Osteoblast (primary cell): ENCODE data around the gene ADAMTS16. TPM values are rescaled to one million over a fixed set of nuclear protein-coding genes. Genes with fewer than 3 reads are reported as not detected.

Experiments
- DNase-seq: peaks from one replicate; pipeline ENCODE4 v3.0.0; 2011; ENCODE audit warnings: low spot score, mixed read lengths; ENCODE audit not compliant: insufficient read length; ENCODE audit errors: missing footprints
- H2AFZ ChIP-seq: 2 replicates; pipeline ENCODE4 v1.6.0; 2011; ENCODE audit warnings: mild to moderate bottlenecking, low read length
- H3K27ac ChIP-seq: 2 replicates; pipeline ENCODE4 v1.5.1; 2011; ENCODE audit warnings: mild to moderate bottlenecking, low read depth, low read length, moderate library complexity
- H3K27me3 ChIP-seq: 2 replicates; pipeline ENCODE4 v1.6.0; 2012; ENCODE audit warnings: mild to moderate bottlenecking, control low read depth, inconsistent platforms, low read length, moderate library complexity; ENCODE audit not compliant: insufficient read depth
- H3K36me3 ChIP-seq: 2 replicates; pipeline ENCODE4 v1.5.1; 2011; ENCODE audit warnings: mild to moderate bottlenecking, low read length, control low read depth, moderate library complexity; ENCODE audit not compliant: insufficient read depth
- H3K4me1 ChIP-seq: 2 replicates; pipeline ENCODE4 v1.5.1; 2011; ENCODE audit warnings: mild to moderate bottlenecking, low read length, control low read depth, moderate library complexity; ENCODE audit not compliant: insufficient read depth
- H3K4me2 ChIP-seq: 2 replicates; pipeline ENCODE4 v1.6.0; 2011; ENCODE audit warnings: mild to moderate bottlenecking, low read length; ENCODE audit not compliant: insufficient read depth
- H3K4me3 ChIP-seq: fragments of 200-600 bp; sonication (generic); 3 replicates; pipeline ENCODE4 v1.5.1; 2012; ENCODE audit warnings: mild to moderate bottlenecking, low read length, inconsistent platforms; ENCODE audit not compliant: insufficient read depth
- H3K79me2 ChIP-seq: 2 replicates; pipeline ENCODE4 v1.6.0; 2012; ENCODE audit warnings: mild to moderate bottlenecking, low read length, control low read depth, inconsistent platforms; ENCODE audit not compliant: insufficient read depth
- H3K9me3 ChIP-seq: 2 replicates; pipeline ENCODE4 v1.5.1; 2011; ENCODE audit warnings: low read depth, low read length, control low read depth
- H4K20me1 ChIP-seq: 2 replicates; pipeline ENCODE4 v1.6.0; 2012; ENCODE audit warnings: mild to moderate bottlenecking, low read length, control low read depth; ENCODE audit not compliant: insufficient read depth
- total RNA-seq: library from RNA; depleted of rRNA; stranded (reverse); fragments of >200 nt; gene quantifications from 2 replicates; pipeline ENCODE4 v1.2.3, GENCODE V29; 2012
- TF ChIP-seq, protein P1 (sequence below): IDR thresholded peaks from 2 replicates; pipeline ENCODE4 v1.5.1; 2011; ENCODE audit warnings: mild to moderate bottlenecking, low read depth, low read length, moderate library complexity; ENCODE audit errors: extremely low read depth

Gene ADAMTS16
- total RNA-seq, 1 donor = 1.4 TPM

DNA sequence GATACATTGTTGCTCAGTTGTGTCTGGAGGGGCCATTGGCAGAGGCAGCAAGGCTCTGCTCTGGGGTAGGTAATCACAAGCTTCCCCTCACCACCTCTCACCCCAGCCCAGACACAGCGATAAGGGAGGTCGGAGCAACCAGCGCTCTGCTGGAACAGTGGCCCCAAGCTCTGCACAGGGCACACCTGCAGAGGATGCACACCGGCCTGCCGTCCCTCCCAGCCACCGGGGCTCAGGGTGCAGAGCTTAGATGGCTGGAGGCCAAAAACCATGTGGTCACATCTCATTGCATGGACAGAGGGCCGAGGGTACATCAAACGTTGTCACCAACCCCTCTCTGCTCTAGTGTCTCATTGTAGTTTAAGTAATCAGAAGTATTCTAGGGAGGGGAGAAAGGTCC, 187.0 kb downstream of the ADAMTS16 start:
- no peak overlapping the region for H3K4me2 ChIP-seq

DNA sequence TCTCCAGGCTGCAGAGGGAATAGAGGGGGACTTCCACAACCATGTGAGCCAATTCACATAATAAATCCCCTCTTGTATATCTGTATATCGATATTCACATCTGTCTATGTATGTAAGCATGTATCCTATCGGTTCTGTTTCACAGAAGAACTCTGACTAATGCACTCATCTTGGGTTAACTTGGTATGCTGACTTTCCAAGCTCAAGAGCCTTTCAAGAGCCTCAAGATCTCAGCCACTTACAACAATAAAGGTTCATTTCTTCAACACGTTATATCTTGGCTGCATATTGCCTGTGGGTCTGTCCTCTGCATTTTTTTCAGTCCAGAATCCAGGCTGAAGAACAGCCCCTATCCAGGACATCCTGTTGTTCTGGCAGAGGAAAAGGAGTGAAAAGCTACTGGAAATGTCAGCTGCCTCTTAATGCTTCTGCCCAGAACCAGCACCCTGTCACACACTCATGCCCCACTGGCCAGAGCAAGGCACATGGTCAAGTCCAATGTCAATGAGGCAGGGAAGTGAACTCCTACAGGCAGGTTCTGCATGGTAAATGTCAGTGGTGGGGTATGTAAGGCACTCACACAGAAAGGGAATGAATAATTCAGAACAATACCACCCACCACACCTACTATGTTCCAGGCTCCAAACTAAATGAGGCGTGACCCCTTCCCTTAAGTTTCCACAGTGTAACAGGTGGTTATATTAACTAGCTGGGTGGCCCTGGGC, 190.8 kb downstream of the ADAMTS16 start:
- H3K4me2 ChIP-seq = no peak overlapping the region
- peaks cover 16% of the 10 kb centered on the region for H3K4me1 ChIP-seq
- DNase-seq = no peak
- H2AFZ ChIP-seq = no peak overlapping the region
- no peak overlapping the region for H3K4me3 ChIP-seq
- no peaks in the 10 kb centered on the region for H4K20me1 ChIP-seq
- H3K9me3 ChIP-seq = no peaks in the 10 kb centered on the region
- H3K36me3 ChIP-seq = no peaks in the 10 kb centered on the region
- H3K79me2 ChIP-seq = no peaks in the 10 kb centered on the region
- no peak overlapping the region for H3K27ac ChIP-seq
- no peaks in the 10 kb centered on the region for H3K27me3 ChIP-seq
- TF ChIP-seq, protein P1, sequence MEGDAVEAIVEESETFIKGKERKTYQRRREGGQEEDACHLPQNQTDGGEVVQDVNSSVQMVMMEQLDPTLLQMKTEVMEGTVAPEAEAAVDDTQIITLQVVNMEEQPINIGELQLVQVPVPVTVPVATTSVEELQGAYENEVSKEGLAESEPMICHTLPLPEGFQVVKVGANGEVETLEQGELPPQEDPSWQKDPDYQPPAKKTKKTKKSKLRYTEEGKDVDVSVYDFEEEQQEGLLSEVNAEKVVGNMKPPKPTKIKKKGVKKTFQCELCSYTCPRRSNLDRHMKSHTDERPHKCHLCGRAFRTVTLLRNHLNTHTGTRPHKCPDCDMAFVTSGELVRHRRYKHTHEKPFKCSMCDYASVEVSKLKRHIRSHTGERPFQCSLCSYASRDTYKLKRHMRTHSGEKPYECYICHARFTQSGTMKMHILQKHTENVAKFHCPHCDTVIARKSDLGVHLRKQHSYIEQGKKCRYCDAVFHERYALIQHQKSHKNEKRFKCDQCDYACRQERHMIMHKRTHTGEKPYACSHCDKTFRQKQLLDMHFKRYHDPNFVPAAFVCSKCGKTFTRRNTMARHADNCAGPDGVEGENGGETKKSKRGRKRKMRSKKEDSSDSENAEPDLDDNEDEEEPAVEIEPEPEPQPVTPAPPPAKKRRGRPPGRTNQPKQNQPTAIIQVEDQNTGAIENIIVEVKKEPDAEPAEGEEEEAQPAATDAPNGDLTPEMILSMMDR = no peak

More for the DNA sequence above, 187.0 kb downstream of the ADAMTS16 start:
- H3K9me3 ChIP-seq = no peaks in the 10 kb centered on the region
- no peak overlapping the region for H3K4me3 ChIP-seq
- DNase-seq = no peak
- no peaks in the 10 kb centered on the region for H3K36me3 ChIP-seq
- H3K27me3 ChIP-seq = no peaks in the 10 kb centered on the region
- TF ChIP-seq, protein P1 = no peak
- H2AFZ ChIP-seq = no peak overlapping the region
- no peak overlapping the region for H3K27ac ChIP-seq
- peaks cover 6% of the 10 kb centered on the region for H3K4me1 ChIP-seq
- H3K79me2 ChIP-seq = no peaks in the 10 kb centered on the region
- H4K20me1 ChIP-seq = no peaks in the 10 kb centered on the region

DNA sequence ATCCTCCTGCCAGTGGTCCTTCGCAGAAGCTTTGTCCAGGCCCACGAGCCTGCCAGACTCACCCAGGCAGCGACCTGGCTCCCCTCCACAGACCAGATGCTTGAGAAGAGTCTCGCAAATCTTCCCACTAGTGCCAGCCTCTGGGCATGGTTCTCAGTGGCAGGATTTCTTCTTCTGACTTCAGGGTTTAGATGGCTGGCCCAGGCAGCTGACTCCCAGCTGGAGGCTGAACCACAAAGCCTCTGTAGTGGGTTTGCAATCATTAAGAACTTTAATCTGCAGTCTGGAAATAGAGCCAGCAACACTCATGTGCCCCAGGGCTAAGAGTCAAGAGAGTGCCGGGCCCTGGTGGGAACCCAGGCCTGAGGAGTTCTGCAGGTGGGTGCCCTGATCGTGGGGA, 191.7 kb downstream of the ADAMTS16 start:
- DNase-seq = no peak
- TF ChIP-seq, protein P1 = no peak
- Histone ChIP-seq H4K20me1 (no peaks in the 10 kb centered on the region), H3K4me3 (no peak overlapping the region), H3K27ac (no peak overlapping the region), H3K4me2 (no peak overlapping the region), H2AFZ (no peak overlapping the region), H3K9me3 (no peaks in the 10 kb centered on the region), H3K79me2 (no peaks in the 10 kb centered on the region), H3K27me3 (no peaks in the 10 kb centered on the region), H3K36me3 (no peaks in the 10 kb centered on the region), H3K4me1 (peaks cover 21% of the 10 kb centered on the region)

DNA sequence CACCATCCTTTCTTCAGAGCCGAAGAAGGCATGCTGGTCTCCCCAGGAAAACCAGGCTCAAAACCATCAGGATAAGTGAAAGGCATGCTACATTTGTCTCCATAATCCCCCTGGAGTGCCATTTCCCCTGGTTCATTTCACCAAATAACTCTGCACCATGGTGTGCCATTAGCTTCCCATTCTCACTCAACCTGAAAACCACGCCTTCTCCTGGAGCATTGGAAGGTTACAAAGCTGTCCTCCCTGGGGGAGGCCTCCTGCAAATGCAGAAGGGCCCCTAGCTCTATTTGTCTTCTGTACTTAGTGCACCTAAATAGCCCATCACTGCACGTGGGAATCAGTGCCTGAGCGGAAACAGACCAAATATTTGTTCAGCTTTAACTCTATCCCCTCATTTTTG, 192.2 kb downstream of the ADAMTS16 start:
- H3K4me1 ChIP-seq = peaks cover 21% of the 10 kb centered on the region
- no peak overlapping the region for H3K4me2 ChIP-seq
- H3K4me3 ChIP-seq = no peak overlapping the region
- no peaks in the 10 kb centered on the region for H3K9me3 ChIP-seq
- no peaks in the 10 kb centered on the region for H3K79me2 ChIP-seq
- no peaks in the 10 kb centered on the region for H3K27me3 ChIP-seq
- no peaks in the 10 kb centered on the region for H4K20me1 ChIP-seq
- TF ChIP-seq, protein P1 = no peak
- H3K27ac ChIP-seq = no peak overlapping the region
- H3K36me3 ChIP-seq = no peaks in the 10 kb centered on the region
- no peak for DNase-seq
- no peak overlapping the region for H2AFZ ChIP-seq
